H1 (cell line): ENCODE data around the gene RB1. TPM values are rescaled to one million over a fixed set of nuclear protein-coding genes. Genes with fewer than 3 reads are reported as not detected.

Experiments used
- CTCF ChIA-PET: fragments of 300-600 bp; sonication (Branson Sonifier 250); formaldehyde crosslinking; loops from one replicate; lab custom pipeline; 2021; ENCODE audit not compliant: partially characterized antibody; lab: Charles Lee
- POLR2A ChIA-PET: fragments of 300-600 bp; sonication (Branson Sonifier 250); formaldehyde crosslinking; loops from one replicate; lab custom pipeline; 2021; ENCODE audit warnings: inconsistent platforms; ENCODE audit not compliant: partially characterized antibody; lab: Charles Lee
- DNase-seq, 2 experiments: peaks; one replicate each; pipeline versions ENCODE4 v3.0.0 to v3.0.0-alpha.2; 2010 to 2022; ENCODE audit warnings: low spot score in 2 of 2, low read depth in 1 of 2, mixed read lengths in 1 of 2
- FAIRE-seq: peaks from 2 replicates; lab custom pipeline; 2011; peaks lifted over from hg19 to GRCh38; lab: Jason Lieb, UNC
- H2AFZ ChIP-seq: 2 replicates; pipeline ENCODE4 v1.8.1; 2012; ENCODE audit warnings: low read length, inconsistent platforms
- H2AK5ac ChIP-seq: 2 replicates; pipeline ENCODE4 v1.6.1; 2013; ENCODE audit warnings: low read depth, low read length
- H2BK120ac ChIP-seq: replicated peaks from 2 replicates; pipeline ENCODE3; 2013; ENCODE audit warnings: low read depth, low read length, inconsistent platforms
- H2BK12ac ChIP-seq: 2 replicates; pipeline ENCODE4 v1.6.1; 2013; ENCODE audit warnings: low read depth, low read length
- H2BK15ac ChIP-seq: 2 replicates; pipeline ENCODE4 v1.6.1; 2013; ENCODE audit warnings: low read length
- H2BK20ac ChIP-seq: 2 replicates; pipeline ENCODE4 v1.6.1; 2013; ENCODE audit warnings: low read length
- H2BK5ac ChIP-seq: 2 replicates; pipeline ENCODE4 v1.6.1; 2013; ENCODE audit warnings: low read depth, low read length
- H3K14ac ChIP-seq: 2 replicates; pipeline ENCODE4 v1.6.1; 2013; ENCODE audit warnings: inconsistent platforms; ENCODE audit not compliant: insufficient read length
- H3K18ac ChIP-seq: 2 replicates; pipeline ENCODE4 v1.6.1; 2013; ENCODE audit warnings: low read length; ENCODE audit errors: extremely low read depth
- H3K23ac ChIP-seq: 2 replicates; pipeline ENCODE4 v1.6.1; 2013; ENCODE audit warnings: inconsistent platforms; ENCODE audit not compliant: insufficient read length
- H3K23me2 ChIP-seq: 2 replicates; pipeline ENCODE4 v1.6.1; 2013; ENCODE audit warnings: low read depth, low read length
- H3K27ac ChIP-seq: 2 replicates; pipeline ENCODE4 v1.6.1; 2011; ENCODE audit warnings: low read depth, low read length, inconsistent platforms
- H3K27me3 ChIP-seq, 4 experiments: replicated peaks in 1 of 4; 1 replicate in 1 of 4; 2 replicates in 3 of 4; pipeline versions ENCODE4 v1.6.1 to v1.8.1; 2011 to 2013; ENCODE audit warnings: low read length in 3 of 4, mild to moderate bottlenecking in 3 of 4, inconsistent platforms in 2 of 4, mixed read lengths in 2 of 4, moderate library complexity in 1 of 4; ENCODE audit not compliant: control insufficient read depth in 3 of 4, insufficient read depth in 3 of 4; ENCODE audit errors: extremely low read depth in 1 of 4
- H3K36me3 ChIP-seq, 4 experiments: 2 replicates each; pipeline versions ENCODE4 v1.6.1 to v1.8.1; 2011 to 2013; ENCODE audit warnings: mild to moderate bottlenecking in 4 of 4, low read length in 3 of 4, moderate library complexity in 2 of 4, control low read depth in 1 of 4, inconsistent platforms in 1 of 4; ENCODE audit not compliant: insufficient read depth in 4 of 4, control insufficient read depth in 2 of 4
- H3K4ac ChIP-seq: replicated peaks from 2 replicates; pipeline ENCODE3; 2013; ENCODE audit warnings: low read length, low read depth, mixed read lengths, inconsistent platforms; ENCODE audit not compliant: insufficient read length
- H3K4me1 ChIP-seq, 4 experiments: replicated peaks in 1 of 4; 1 replicate in 1 of 4; 2 replicates in 3 of 4; pipeline versions ENCODE4 v1.6.1 to v1.8.1; 2011 to 2013; ENCODE audit warnings: low read length in 3 of 4, inconsistent platforms in 2 of 4, mixed read lengths in 1 of 4; ENCODE audit not compliant: insufficient read depth in 4 of 4, control insufficient read depth in 3 of 4
- H3K4me2 ChIP-seq, 2 experiments: 2 replicates each; pipeline versions ENCODE4 v1.6.1 to v1.8.1; 2011 to 2013; ENCODE audit warnings: low read depth in 2 of 2, low read length in 2 of 2, control low read depth in 1 of 2, inconsistent platforms in 1 of 2, mild to moderate bottlenecking in 1 of 2; ENCODE audit not compliant: insufficient read depth in 1 of 2
- H3K4me3 ChIP-seq, 4 experiments: fragments of 200-600, 300-600 bp in 1 of 4; sonication (generic), shearing (Covaris generic), sonication (Bioruptor Twin) in 1 of 4; 2 replicates each; pipeline versions ENCODE4 v1.5.1 to v1.8.1; 2011 to 2016; ENCODE audit warnings: low read length in 4 of 4, low read depth in 3 of 4, control low read depth in 2 of 4, inconsistent platforms in 2 of 4, mild to moderate bottlenecking in 2 of 4, mixed read lengths in 1 of 4, moderate library complexity in 1 of 4; ENCODE audit not compliant: insufficient read depth in 2 of 4; ENCODE audit errors: extremely low read depth in 1 of 4
- H3K56ac ChIP-seq: replicated peaks from 2 replicates; pipeline ENCODE3; 2013; ENCODE audit warnings: low read depth, mild to moderate bottlenecking, mixed read lengths, low read length, inconsistent platforms; ENCODE audit not compliant: insufficient read length
- H3K79me1 ChIP-seq: 2 replicates; pipeline ENCODE4 v1.6.1; 2013; ENCODE audit warnings: low read depth, low read length, control low read depth
- H3K79me2 ChIP-seq, 2 experiments: 2 replicates each; pipeline versions ENCODE4 v1.6.1 to v1.8.1; 2012 to 2013; ENCODE audit warnings: low read length in 2 of 2, mild to moderate bottlenecking in 2 of 2, inconsistent platforms in 1 of 2; ENCODE audit not compliant: insufficient read depth in 2 of 2, control insufficient read depth in 1 of 2
- H3K9ac ChIP-seq, 4 experiments: replicated peaks in 1 of 4; 1 replicate in 1 of 4; 2 replicates in 3 of 4; pipeline versions ENCODE4 v1.6.1 to v1.8.1; 2011 to 2013; ENCODE audit warnings: low read depth in 3 of 4, low read length in 3 of 4, control low read depth in 2 of 4, mild to moderate bottlenecking in 2 of 4, moderate library complexity in 2 of 4, inconsistent platforms in 1 of 4; ENCODE audit errors: extremely low read depth in 1 of 4
- H3K9me3 ChIP-seq, 2 experiments: 2 replicates each; pipeline versions ENCODE4 v1.6.1 to v1.8.1; 2012 to 2013; ENCODE audit warnings: mild to moderate bottlenecking in 2 of 2, moderate library complexity in 2 of 2, control low read depth in 1 of 2, inconsistent platforms in 1 of 2, low read depth in 1 of 2, low read length in 1 of 2, mixed read lengths in 1 of 2; ENCODE audit not compliant: insufficient read depth in 2 of 2
- H4K20me1 ChIP-seq, 2 experiments: replicated peaks in 1 of 2; 2 replicates each; pipeline versions ENCODE3 to v1.8.1; 2011 to 2013; ENCODE audit warnings: inconsistent platforms in 2 of 2, low read length in 2 of 2, mild to moderate bottlenecking in 1 of 2; ENCODE audit not compliant: insufficient read depth in 2 of 2, control insufficient read depth in 1 of 2
- H4K5ac ChIP-seq: 2 replicates; pipeline ENCODE4 v1.6.1; 2013; ENCODE audit warnings: low read length, low read depth, mixed read lengths, inconsistent platforms; ENCODE audit not compliant: insufficient read length
- H4K8ac ChIP-seq: 2 replicates; pipeline ENCODE4 v1.8.0; 2013; ENCODE audit warnings: mild to moderate bottlenecking, moderate library complexity, low read length, inconsistent platforms; ENCODE audit not compliant: insufficient read depth; ENCODE audit errors: extremely low read depth
- H4K91ac ChIP-seq: replicated peaks from 2 replicates; pipeline ENCODE3; 2013; ENCODE audit warnings: low read length, mixed read lengths, inconsistent platforms; ENCODE audit not compliant: insufficient read length
- ASH2L ChIP-seq: fragments of 200-600, 300-600 bp; sonication (generic); IDR thresholded peaks from one replicate; pipeline ENCODE4 v1.7.1; 2017; ENCODE audit warnings: low read length
- CEBPB ChIP-seq: IDR thresholded peaks from 2 replicates; pipeline ENCODE4 v1.6.1; 2012; ENCODE audit warnings: low read depth, low read length
- CREB1 ChIP-seq: IDR thresholded peaks from 2 replicates; pipeline ENCODE4 v1.6.1; 2012; ENCODE audit warnings: inconsistent platforms
- EP300 ChIP-seq, 2 experiments: IDR thresholded peaks; 1 replicate in 1 of 2; 2 replicates in 1 of 2; pipeline ENCODE4 v1.6.1; 2011 to 2012; ENCODE audit warnings: low read depth in 2 of 2, low read length in 2 of 2, mild to moderate bottlenecking in 2 of 2, borderline replicate concordance in 1 of 2, inconsistent platforms in 1 of 2, moderate library complexity in 1 of 2
- HDAC6 ChIP-seq: IDR thresholded peaks from one replicate; pipeline ENCODE4 v1.7.1; 2012; ENCODE audit warnings: low read depth, mild to moderate bottlenecking, inconsistent platforms, low read length, moderate library complexity
- KDM4A ChIP-seq: IDR thresholded peaks from one replicate; pipeline ENCODE4 v1.7.1; 2012; ENCODE audit warnings: low read depth, mild to moderate bottlenecking, moderate library complexity, low read length, inconsistent platforms; ENCODE audit not compliant: severe bottlenecking
- RBBP5 ChIP-seq: IDR thresholded peaks from 2 replicates; pipeline ENCODE4 v1.7.1; 2012; ENCODE audit warnings: low read depth, mild to moderate bottlenecking, inconsistent platforms, low read length, moderate library complexity, borderline replicate concordance
- SIN3A ChIP-seq, 2 experiments: IDR thresholded peaks in 1 of 2; conservative IDR thresholded peaks in 1 of 2; 2 replicates each; pipeline ENCODE4 v1.6.1; 2011 to 2012; ENCODE audit warnings: low read length in 2 of 2, improper control_type of control experiment in 1 of 2, low read depth in 1 of 2, mild to moderate bottlenecking in 1 of 2
- WGBS, 2 experiments: shearing (Covaris generic) in 1 of 2; methylation state at CpG; one replicate each; pipeline versions ENCODE4 v1.1.6 to v1.1.7; 2013 to 2015; ENCODE audit warnings: low lambda C conversion rate in 2 of 2, mixed read lengths in 2 of 2, inconsistent platforms in 1 of 2, low coverage in 1 of 2, missing lambda C conversion rate in 1 of 2; ENCODE audit not compliant: insufficient replicate concordance in 2 of 2, insufficient coverage in 1 of 2, insufficient read length in 1 of 2; ENCODE audit errors: extremely low coverage in 1 of 2, missing lambda C conversion rate in 1 of 2; 5-methylcytosine and 5-hydroxymethylcytosine counted together
- polyA plus RNA-seq, 7 experiments: library from polyadenylated mRNA; depleted of rRNA in 3 of 7; stranded (reverse) in 5 of 7; unstranded in 2 of 7; fragments of >200 nt in 5 of 7; fragments of 200-250 nt in 2 of 7; gene quantifications; 1 replicate in 5 of 7; 2 replicates in 1 of 7; 4 replicates in 1 of 7; pipeline versions ENCODE4 v1.2.1 to v1.2.3, GENCODE V29; 2011 to 2013; ENCODE audit warnings: missing spikeins in 2 of 7, mixed read lengths in 2 of 7
- total RNA-seq: library from RNA; stranded (reverse); fragmentation: NEBNext Ultra II Directional; extraction: Animal tissue kit (Norgen Biotek cat#: 25700); gene quantifications from 2 replicates; pipeline ENCODE4 v1.2.1, GENCODE V29; 2021
- TF ChIP-seq, protein P1 (sequence below): IDR thresholded peaks from 2 replicates; pipeline ENCODE4 v1.6.1; 2012; ENCODE audit warnings: low read length, inconsistent platforms
- TF ChIP-seq, protein P2 (sequence below), 3 experiments: IDR thresholded peaks; 1 replicate in 2 of 3; 2 replicates in 1 of 3; pipeline versions ENCODE4 v1.5.1 to v1.6.1; 2011; ENCODE audit warnings: low read length in 3 of 3, mild to moderate bottlenecking in 3 of 3, inconsistent platforms in 2 of 3, low read depth in 1 of 3, moderate library complexity in 1 of 3; ENCODE audit not compliant: insufficient read depth in 1 of 3; ENCODE audit errors: control extremely low read depth in 1 of 3

Gene RB1
- total and polyA plus RNA-seq, 2 of the 8 experiments (the other 6 are each of a cell fraction or from before 2014, with no cell fraction given): 4.1 to 17.5 TPM

DNA sequence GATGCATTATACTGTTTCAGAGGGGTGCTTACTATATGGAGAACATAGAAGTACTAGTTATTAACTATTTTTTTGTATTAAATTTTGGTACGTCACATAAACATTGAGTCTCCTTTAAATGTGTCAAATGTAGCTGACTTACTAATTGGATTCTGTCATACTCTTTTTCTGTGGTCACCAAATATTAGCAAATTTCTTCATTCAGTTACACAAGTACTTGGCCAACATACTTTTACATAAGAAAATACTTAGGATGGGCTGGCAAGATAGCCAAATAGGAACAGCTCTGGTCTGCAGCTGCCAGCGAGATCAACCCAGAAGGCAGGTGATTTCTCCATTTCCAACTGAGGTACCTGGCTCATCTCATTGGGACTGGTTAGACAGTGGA is 90.1 kb downstream of the RB1 start:
- Histone ChIP-seq H4K8ac (no peak overlapping the region), H2BK15ac (no peak overlapping the region), H3K23ac (no peak overlapping the region), H3K14ac (no peak overlapping the region), H2BK20ac (no peak overlapping the region), H3K9me3 (no peaks in the 10 kb centered on the region; a peak in 1 of 4 replicates), H3K4ac (no peak overlapping the region), H2BK120ac (no peak overlapping the region), H2AFZ (no peak overlapping the region), H2BK12ac (no peak overlapping the region), H3K4me2 (no peak overlapping the region), H3K79me2 (no peaks in the 10 kb centered on the region), H3K4me1 (no peaks in the 10 kb centered on the region), H4K91ac (no peak overlapping the region), H3K79me1 (no peaks in the 10 kb centered on the region), H3K27ac (no peak overlapping the region), H2BK5ac (no peak overlapping the region), H3K27me3 (no peaks in the 10 kb centered on the region), H3K23me2 (no peaks in the 10 kb centered on the region), H3K9ac (no peak overlapping the region), H3K56ac (no peak overlapping the region), H2AK5ac (no peak overlapping the region), H3K36me3 (no peaks in the 10 kb centered on the region), H4K5ac (no peak overlapping the region), H3K4me3 (no peak overlapping the region), H4K20me1 (no peaks in the 10 kb centered on the region), H3K18ac (no peak overlapping the region)
- DNase-seq (no peak), FAIRE-seq (no peak)
- 95% methylated on average over 2 of the region's 2 CpGs; no CpG with 5 or more reads in 1 of the 2 experiments for WGBS, 2 experiments
- CTCF ChIA-PET: interaction anchor here (1.3 kb wide), 1 partner anchor 60 kb away, joined by 4 read pairs; no protein-coding TSS in a partner anchor
- POLR2A ChIA-PET: no interaction called here
- TF ChIP-seq RBBP5: no peak
- no peak for TF ChIP-seq CREB1
- TF ChIP-seq, protein P1, sequence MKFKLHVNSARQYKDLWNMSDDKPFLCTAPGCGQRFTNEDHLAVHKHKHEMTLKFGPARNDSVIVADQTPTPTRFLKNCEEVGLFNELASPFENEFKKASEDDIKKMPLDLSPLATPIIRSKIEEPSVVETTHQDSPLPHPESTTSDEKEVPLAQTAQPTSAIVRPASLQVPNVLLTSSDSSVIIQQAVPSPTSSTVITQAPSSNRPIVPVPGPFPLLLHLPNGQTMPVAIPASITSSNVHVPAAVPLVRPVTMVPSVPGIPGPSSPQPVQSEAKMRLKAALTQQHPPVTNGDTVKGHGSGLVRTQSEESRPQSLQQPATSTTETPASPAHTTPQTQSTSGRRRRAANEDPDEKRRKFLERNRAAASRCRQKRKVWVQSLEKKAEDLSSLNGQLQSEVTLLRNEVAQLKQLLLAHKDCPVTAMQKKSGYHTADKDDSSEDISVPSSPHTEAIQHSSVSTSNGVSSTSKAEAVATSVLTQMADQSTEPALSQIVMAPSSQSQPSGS: no peak
- TF ChIP-seq CEBPB: no peak
- no peak for TF ChIP-seq ASH2L
- no peak for TF ChIP-seq SIN3A (conservative IDR thresholded peaks at IDR 0.05 in 1 of 2, IDR thresholded peaks at IDR 0.05 in 1 of 2; ENCODE audit: low read depth in 1 of 2, low read length in 2 of 2)
- TF ChIP-seq KDM4A: no peak
- no peak for TF ChIP-seq HDAC6
- no peak for TF ChIP-seq EP300 (IDR thresholded peaks at IDR 0.05; ENCODE audit: borderline replicate concordance in 1 of 2, low read depth in 2 of 2, low read length in 2 of 2)
- TF ChIP-seq, protein P2, sequence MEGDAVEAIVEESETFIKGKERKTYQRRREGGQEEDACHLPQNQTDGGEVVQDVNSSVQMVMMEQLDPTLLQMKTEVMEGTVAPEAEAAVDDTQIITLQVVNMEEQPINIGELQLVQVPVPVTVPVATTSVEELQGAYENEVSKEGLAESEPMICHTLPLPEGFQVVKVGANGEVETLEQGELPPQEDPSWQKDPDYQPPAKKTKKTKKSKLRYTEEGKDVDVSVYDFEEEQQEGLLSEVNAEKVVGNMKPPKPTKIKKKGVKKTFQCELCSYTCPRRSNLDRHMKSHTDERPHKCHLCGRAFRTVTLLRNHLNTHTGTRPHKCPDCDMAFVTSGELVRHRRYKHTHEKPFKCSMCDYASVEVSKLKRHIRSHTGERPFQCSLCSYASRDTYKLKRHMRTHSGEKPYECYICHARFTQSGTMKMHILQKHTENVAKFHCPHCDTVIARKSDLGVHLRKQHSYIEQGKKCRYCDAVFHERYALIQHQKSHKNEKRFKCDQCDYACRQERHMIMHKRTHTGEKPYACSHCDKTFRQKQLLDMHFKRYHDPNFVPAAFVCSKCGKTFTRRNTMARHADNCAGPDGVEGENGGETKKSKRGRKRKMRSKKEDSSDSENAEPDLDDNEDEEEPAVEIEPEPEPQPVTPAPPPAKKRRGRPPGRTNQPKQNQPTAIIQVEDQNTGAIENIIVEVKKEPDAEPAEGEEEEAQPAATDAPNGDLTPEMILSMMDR (IDR thresholded peaks at IDR 0.05; ENCODE audit: control extremely low read depth in 1 of 3, insufficient read depth in 1 of 3, low read depth in 1 of 3, low read length in 3 of 3): no peak
